PC-9 (cell line): ENCODE measurements around the gene MIF4GD. TPM values are rescaled to one million over a fixed set of nuclear protein-coding genes. Genes with fewer than 3 reads are reported as not detected.

Experiments used
- BruUV-seq: library from RNA; stranded (reverse); fragments of 400-500 nt; replicated peaks from 2 replicates; lab custom pipeline; 2021; lab: Mats Ljungman, UMichigan
- CTCF ChIA-PET: fragments of 300-600 bp; sonication (Branson Sonifier 250); formaldehyde crosslinking; loops from one replicate; lab custom pipeline; 2022; ENCODE audit warnings: antibody characterized with exemption; lab: Charles Lee
- POLR2A ChIA-PET: fragments of 300-600 bp; sonication (Branson Sonifier 250); formaldehyde crosslinking; loops from one replicate; lab custom pipeline; 2022; ENCODE audit warnings: antibody characterized with exemption; ENCODE audit not compliant: unreplicated experiment; lab: Charles Lee
- DNase-seq, 2 experiments: peaks; one replicate each; pipeline versions ENCODE4 v3.0.0 to v3.0.0-alpha.2; 2015 to 2022; ENCODE audit warnings: mixed read lengths in 1 of 2
- H2AFZ ChIP-seq: fragments of 200-600 bp; sonication (generic); 2 replicates; pipeline ENCODE4 v1.8.1; 2017; ENCODE audit warnings: antibody characterized with exemption
- H3F3A ChIP-seq: fragments of 200-600 bp; sonication (generic); 2 replicates; pipeline ENCODE4 v1.8.1; 2017; ENCODE audit warnings: antibody characterized with exemption, mild to moderate bottlenecking, low read depth; ENCODE audit not compliant: insufficient read depth
- H3K27ac ChIP-seq: fragments of 200-600 bp; sonication (generic); 2 replicates; pipeline ENCODE4 v1.6.1; 2016; ENCODE audit warnings: mixed run types
- H3K27me3 ChIP-seq: fragments of 200-600 bp; sonication (generic); 2 replicates; pipeline ENCODE4 v1.6.1; 2016; ENCODE audit warnings: low read depth, mixed run types; ENCODE audit not compliant: insufficient read depth
- H3K36me3 ChIP-seq: fragments of 200-600 bp; sonication (generic); 2 replicates; pipeline ENCODE4 v1.6.1; 2016; ENCODE audit warnings: low read depth, mixed run types
- H3K4me1 ChIP-seq: fragments of 200-600 bp; sonication (generic); replicated peaks from 2 replicates; pipeline ENCODE4 v1.6.1; 2016; ENCODE audit warnings: mixed run types; ENCODE audit not compliant: insufficient read depth
- H3K4me2 ChIP-seq: fragments of 200-600 bp; sonication (generic); 2 replicates; pipeline ENCODE4 v1.6.1; 2017; ENCODE audit warnings: mixed run types
- H3K4me3 ChIP-seq: fragments of 200-600 bp; sonication (generic); 2 replicates; pipeline ENCODE4 v1.6.1; 2016; ENCODE audit warnings: mixed run types
- H3K79me2 ChIP-seq: fragments of 200-600 bp; sonication (generic); 2 replicates; pipeline ENCODE4 v1.6.1; 2017; ENCODE audit warnings: low read depth, mixed run types
- H3K9me2 ChIP-seq: fragments of 200-600 bp; sonication (generic); 2 replicates; pipeline ENCODE4 v1.8.1; 2017; ENCODE audit warnings: mild to moderate bottlenecking; ENCODE audit not compliant: insufficient read depth
- H3K9me3 ChIP-seq: fragments of 200-600 bp; sonication (generic); 2 replicates; pipeline ENCODE4 v1.8.1; 2016; ENCODE audit warnings: low read depth; ENCODE audit not compliant: insufficient read depth
- H4K20me1 ChIP-seq: fragments of 200-600 bp; sonication (generic); 2 replicates; pipeline ENCODE4 v1.8.1; 2017; ENCODE audit not compliant: insufficient read depth
- EZH2 ChIP-seq: fragments of 200-600 bp; sonication (generic); IDR thresholded peaks from 2 replicates; pipeline ENCODE4 v1.8.0; 2017; ENCODE audit warnings: antibody characterized with exemption, low read depth
- intact Hi-C: fragments of 100-400 bp; cut with micrococcal nuclease; formaldehyde crosslinking; loops from one replicate; pipeline ENCODE4 v1.10.0; 2022; ENCODE audit not compliant: unreplicated experiment
- total RNA-seq: library from RNA; stranded (reverse); gene quantifications from 2 replicates; pipeline ENCODE4 v1.2.3, GENCODE V29; 2021
- TF ChIP-seq, protein P1 (sequence below): fragments of 200-600 bp; sonication (generic); conservative IDR thresholded peaks from 2 replicates; pipeline ENCODE4 v1.6.1; 2017; ENCODE audit warnings: mixed run types, antibody characterized with exemption, mild to moderate bottlenecking, moderate library complexity

Gene MIF4GD
- total RNA-seq, 1 experiment from 2014 or later, result 23.4 TPM

DNA sequence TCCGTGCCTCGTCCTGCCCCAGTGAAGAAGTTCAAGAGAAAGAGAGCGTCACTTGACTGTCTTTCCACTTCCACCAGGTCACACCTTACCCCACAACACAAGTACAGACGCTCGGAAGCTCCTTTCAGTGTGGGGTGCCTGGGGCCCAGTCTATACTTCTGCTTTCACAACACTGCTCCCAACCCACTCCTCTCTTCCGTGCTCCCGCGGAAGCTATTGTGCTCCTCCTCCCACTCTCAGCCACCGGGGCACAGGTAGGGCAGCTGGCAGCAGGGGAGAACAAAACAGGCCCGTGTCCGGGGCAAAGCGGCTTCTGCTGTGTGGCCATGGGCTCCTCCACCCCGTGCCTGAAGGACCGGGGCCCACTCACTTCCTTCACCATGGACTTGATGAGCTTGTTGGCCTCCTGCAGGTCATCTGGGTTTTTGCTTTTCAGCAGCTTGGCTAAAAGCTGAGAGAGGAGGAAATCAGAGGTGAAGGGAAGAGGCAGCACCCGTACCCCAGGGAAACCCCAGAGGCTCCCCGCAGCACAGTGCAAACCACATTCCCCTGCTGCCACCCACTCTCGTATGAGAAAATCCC lies 28.5 kb downstream of the MIF4GD start:
- no peak for DNase-seq
- POLR2A ChIA-PET, result no interaction called here

GRCh38 chr17:75241996-75242460 lies 29.0 kb downstream of the MIF4GD start:
- Histone ChIP-seq H4K20me1 (0 out of 2 replicates have a peak, but pooled peaks cover 3% of the 10 kb centered on the region), H2AFZ (no peak overlapping the region), H3K9me2 (no peaks in the 10 kb centered on the region), H3K4me3 (no peak overlapping the region), H3K9me3 (no peaks in the 10 kb centered on the region), H3K27me3 (no peaks in the 10 kb centered on the region), H3K36me3 (0 out of 2 replicates have a peak, but pooled peaks cover 9% of the 10 kb centered on the region), H3K4me1 (no peaks in the 10 kb centered on the region), H3K27ac (no peak overlapping the region), H3K79me2 (no peaks in the 10 kb centered on the region), H3K4me2 (no peak overlapping the region), H3F3A (peaks cover 10% of the 10 kb centered on the region; the same call in 1 of the 2 replicates)
- BruUV-seq, result no TSS peak
- ChIA-PET POLR2A (no interaction called here), CTCF (no interaction called here)
- no peak for TF ChIP-seq EZH2
- TF ChIP-seq, protein P1, sequence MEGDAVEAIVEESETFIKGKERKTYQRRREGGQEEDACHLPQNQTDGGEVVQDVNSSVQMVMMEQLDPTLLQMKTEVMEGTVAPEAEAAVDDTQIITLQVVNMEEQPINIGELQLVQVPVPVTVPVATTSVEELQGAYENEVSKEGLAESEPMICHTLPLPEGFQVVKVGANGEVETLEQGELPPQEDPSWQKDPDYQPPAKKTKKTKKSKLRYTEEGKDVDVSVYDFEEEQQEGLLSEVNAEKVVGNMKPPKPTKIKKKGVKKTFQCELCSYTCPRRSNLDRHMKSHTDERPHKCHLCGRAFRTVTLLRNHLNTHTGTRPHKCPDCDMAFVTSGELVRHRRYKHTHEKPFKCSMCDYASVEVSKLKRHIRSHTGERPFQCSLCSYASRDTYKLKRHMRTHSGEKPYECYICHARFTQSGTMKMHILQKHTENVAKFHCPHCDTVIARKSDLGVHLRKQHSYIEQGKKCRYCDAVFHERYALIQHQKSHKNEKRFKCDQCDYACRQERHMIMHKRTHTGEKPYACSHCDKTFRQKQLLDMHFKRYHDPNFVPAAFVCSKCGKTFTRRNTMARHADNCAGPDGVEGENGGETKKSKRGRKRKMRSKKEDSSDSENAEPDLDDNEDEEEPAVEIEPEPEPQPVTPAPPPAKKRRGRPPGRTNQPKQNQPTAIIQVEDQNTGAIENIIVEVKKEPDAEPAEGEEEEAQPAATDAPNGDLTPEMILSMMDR, result no peak
- DNase-seq, result no peak
- intact Hi-C loops, result no loop called here

More for the DNA sequence above, 28.5 kb downstream of the MIF4GD start:
- Histone ChIP-seq H3K79me2 (0 out of 2 replicates have a peak, but pooled peaks cover 2% of the 10 kb centered on the region), H3K9me3 (no peaks in the 10 kb centered on the region), H3F3A (peaks cover 10% of the 10 kb centered on the region; the same call in 1 of the 2 replicates), H3K4me3 (no peak overlapping the region), H3K27ac (no peak overlapping the region), H2AFZ (no peak overlapping the region), H4K20me1 (peaks cover 6% of the 10 kb centered on the region; the same call in 1 of the 2 replicates), H3K36me3 (0 out of 2 replicates have a peak, but pooled peaks cover 9% of the 10 kb centered on the region), H3K9me2 (no peaks in the 10 kb centered on the region), H3K4me1 (no peaks in the 10 kb centered on the region), H3K4me2 (no peak overlapping the region), H3K27me3 (no peaks in the 10 kb centered on the region)
- BruUV-seq, result no TSS peak
- no peak for TF ChIP-seq EZH2
- TF ChIP-seq, protein P1, result no peak
- intact Hi-C loops, result no loop called here
- CTCF ChIA-PET, result interaction anchor here (0.6 kb wide), 1 partner anchor 248 kb away, joined by 7 read pairs; no protein-coding TSS in a partner anchor

DNA sequence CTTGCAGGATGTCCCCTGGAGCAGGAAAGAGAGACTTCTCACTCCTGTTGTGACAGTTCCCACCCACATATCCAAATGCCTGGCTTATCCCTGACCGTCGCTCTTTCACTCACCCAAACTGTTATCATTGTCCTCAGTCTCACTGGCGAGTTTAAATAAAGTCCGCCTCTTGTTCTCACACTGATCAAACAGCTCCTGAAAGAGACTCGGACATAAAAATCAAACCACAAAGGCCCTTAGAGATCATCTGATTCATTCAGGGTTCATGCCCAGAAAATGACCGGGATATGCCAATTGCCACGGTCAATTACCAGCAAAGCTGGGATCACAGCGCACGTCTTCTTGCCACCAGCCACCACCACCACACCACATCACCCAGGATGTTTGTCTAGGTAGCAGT lies 29.5 kb downstream of the MIF4GD start:
- Histone ChIP-seq H4K20me1 (0 out of 2 replicates have a peak, but pooled peaks cover 3% of the 10 kb centered on the region), H3K36me3 (0 out of 2 replicates have a peak, but pooled peaks cover 9% of the 10 kb centered on the region), H3K9me2 (no peaks in the 10 kb centered on the region), H3K9me3 (no peaks in the 10 kb centered on the region), H3K4me1 (no peaks in the 10 kb centered on the region), H3K4me2 (no peak overlapping the region), H3K27me3 (no peaks in the 10 kb centered on the region), H2AFZ (no peak overlapping the region), H3F3A (peaks cover 15% of the 10 kb centered on the region; the same call in 1 of the 2 replicates), H3K79me2 (no peaks in the 10 kb centered on the region), H3K27ac (no peak overlapping the region), H3K4me3 (no peak overlapping the region)
- no TSS peak for BruUV-seq
- POLR2A ChIA-PET, result no interaction called here
- no peak for DNase-seq
- intact Hi-C loops, result no loop called here
- TF ChIP-seq EZH2, result no peak
- TF ChIP-seq, protein P1, result no peak
- CTCF ChIA-PET, result no interaction called here
